ENCODE measurements around the gene PSTK.

- TF ChIP-seq CTCF (IDR thresholded peaks at IDR 0.05) (no peak), POLR2A (IDR thresholded peaks at IDR 0.05) (no peak), EP300 (IDR thresholded peaks at IDR 0.05) (no peak), POLR2AphosphoS5 (IDR thresholded peaks at IDR 0.05) (no peak)
Measured at GRCh38 chr10:122998934-122999333, 18.7 kb downstream of the PSTK start.
